ENCODE data around the gene NAT9. TPM values are rescaled to one million over a fixed set of nuclear protein-coding genes. Genes with fewer than 3 reads are reported as not detected.

NAT9 gene
- total RNA-seq, 1 experiment from 2014 or later = 64.8 TPM

DNA sequence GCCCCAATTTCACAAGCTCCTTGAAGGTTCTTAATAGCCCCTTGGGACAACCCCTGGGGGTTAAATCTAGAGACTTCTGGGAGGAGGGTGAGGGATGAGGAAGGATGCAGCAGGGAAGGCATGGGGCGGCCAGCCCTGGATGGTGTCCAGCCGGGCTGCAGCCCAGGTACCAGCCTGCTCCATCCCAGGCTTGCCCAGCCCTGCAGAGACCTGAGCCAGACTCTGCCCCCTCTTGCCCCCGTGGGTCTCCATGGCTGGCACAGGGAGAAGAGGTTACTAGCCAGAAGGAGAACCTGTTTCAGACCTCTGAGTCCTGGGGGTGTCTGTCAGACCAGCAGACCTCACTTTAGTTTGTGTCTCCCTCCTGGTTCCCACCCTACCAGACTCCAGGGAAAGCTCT is 19.3 kb downstream of the NAT9 start:
- POLR2A ChIA-PET = interaction anchor here (0.9 to 4.3 kb wide), 4 partner anchors 11 to 116 kb away, joined by 3 to 18 read pairs (median 5); partner anchors contain the start of gene NAT9
- no peak overlapping the region for H3K27ac Mint-ChIP-seq (ENCODE audit: low read depth, unreplicated experiment)

DNA sequence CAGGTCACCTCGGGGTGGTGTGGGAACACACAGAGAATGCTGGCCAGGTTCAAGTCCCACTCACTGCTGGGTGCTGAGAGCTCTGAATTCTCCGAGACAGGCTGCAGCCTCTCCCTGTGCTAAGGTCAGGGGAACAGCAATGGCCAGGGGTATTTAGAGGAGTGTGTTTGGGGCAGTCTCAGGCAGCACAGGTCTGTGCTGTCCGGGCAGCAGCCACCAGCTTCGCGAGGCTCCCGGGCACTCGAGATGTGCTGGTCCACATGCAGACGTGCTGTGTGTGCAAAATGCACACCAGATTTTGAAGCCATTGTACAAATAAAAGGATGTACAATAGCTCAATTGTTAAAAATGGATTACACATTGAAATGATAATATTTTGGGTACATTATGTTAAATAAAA is 20.6 kb downstream of the NAT9 start:
- H3K4me3 Mint-ChIP-seq (ENCODE audit: unreplicated experiment) = no peak overlapping the region
- DNase-seq (ENCODE audit: unreplicated experiment) = no peak
- BruUV-seq (replicated peaks) = no TSS peak
- TF ChIP-seq, protein P1, sequence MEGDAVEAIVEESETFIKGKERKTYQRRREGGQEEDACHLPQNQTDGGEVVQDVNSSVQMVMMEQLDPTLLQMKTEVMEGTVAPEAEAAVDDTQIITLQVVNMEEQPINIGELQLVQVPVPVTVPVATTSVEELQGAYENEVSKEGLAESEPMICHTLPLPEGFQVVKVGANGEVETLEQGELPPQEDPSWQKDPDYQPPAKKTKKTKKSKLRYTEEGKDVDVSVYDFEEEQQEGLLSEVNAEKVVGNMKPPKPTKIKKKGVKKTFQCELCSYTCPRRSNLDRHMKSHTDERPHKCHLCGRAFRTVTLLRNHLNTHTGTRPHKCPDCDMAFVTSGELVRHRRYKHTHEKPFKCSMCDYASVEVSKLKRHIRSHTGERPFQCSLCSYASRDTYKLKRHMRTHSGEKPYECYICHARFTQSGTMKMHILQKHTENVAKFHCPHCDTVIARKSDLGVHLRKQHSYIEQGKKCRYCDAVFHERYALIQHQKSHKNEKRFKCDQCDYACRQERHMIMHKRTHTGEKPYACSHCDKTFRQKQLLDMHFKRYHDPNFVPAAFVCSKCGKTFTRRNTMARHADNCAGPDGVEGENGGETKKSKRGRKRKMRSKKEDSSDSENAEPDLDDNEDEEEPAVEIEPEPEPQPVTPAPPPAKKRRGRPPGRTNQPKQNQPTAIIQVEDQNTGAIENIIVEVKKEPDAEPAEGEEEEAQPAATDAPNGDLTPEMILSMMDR (IDR thresholded peaks at IDR 0.05; ENCODE audit: unreplicated experiment) = no peak
- H3K27me3 Mint-ChIP-seq (ENCODE audit: insufficient read depth, unreplicated experiment) = no peaks in the 10 kb centered on the region
- H3K36me3 Mint-ChIP-seq (ENCODE audit: insufficient read depth, unreplicated experiment) = no peaks in the 10 kb centered on the region
- peaks cover 43% of the 10 kb centered on the region for H3K4me1 Mint-ChIP-seq (ENCODE audit: insufficient read depth, unreplicated experiment)
- H3K27ac Mint-ChIP-seq (ENCODE audit: low read depth, unreplicated experiment) = no peak overlapping the region
- intact Hi-C loops (cut with micrococcal nuclease) = no loop called here
- ChIA-PET POLR2A (interaction anchor here (0.6 kb wide), 1 partner anchor 158 kb away, joined by 3 read pairs; no protein-coding TSS in a partner anchor), CTCF (interaction anchor here (0.6 to 7.8 kb wide), 5 partner anchors 9 to 374 kb away, joined by 3 to 60 read pairs (median 3); no protein-coding TSS in a partner anchor)
- no peaks in the 10 kb centered on the region for H3K9me3 Mint-ChIP-seq (ENCODE audit: unreplicated experiment)

More for the DNA sequence above, 19.3 kb downstream of the NAT9 start:
- TF ChIP-seq, protein P1 (IDR thresholded peaks at IDR 0.05; ENCODE audit: unreplicated experiment) = no peak
- peaks cover 34% of the 10 kb centered on the region for H3K4me1 Mint-ChIP-seq (ENCODE audit: insufficient read depth, unreplicated experiment)
- no TSS peak for BruUV-seq (replicated peaks)
- no peaks in the 10 kb centered on the region for H3K36me3 Mint-ChIP-seq (ENCODE audit: insufficient read depth, unreplicated experiment)
- no peaks in the 10 kb centered on the region for H3K9me3 Mint-ChIP-seq (ENCODE audit: unreplicated experiment)
- H3K27me3 Mint-ChIP-seq (ENCODE audit: insufficient read depth, unreplicated experiment) = no peaks in the 10 kb centered on the region
- CTCF ChIA-PET = interaction anchor here (4.9 to 7.8 kb wide), 2 partner anchors 12 to 14 kb away, joined by 34 to 60 read pairs; no protein-coding TSS in a partner anchor
- intact Hi-C loops (cut with micrococcal nuclease) = no loop called here
- no peak overlapping the region for H3K4me3 Mint-ChIP-seq (ENCODE audit: unreplicated experiment)
- no peak for DNase-seq (ENCODE audit: unreplicated experiment)

DNA sequence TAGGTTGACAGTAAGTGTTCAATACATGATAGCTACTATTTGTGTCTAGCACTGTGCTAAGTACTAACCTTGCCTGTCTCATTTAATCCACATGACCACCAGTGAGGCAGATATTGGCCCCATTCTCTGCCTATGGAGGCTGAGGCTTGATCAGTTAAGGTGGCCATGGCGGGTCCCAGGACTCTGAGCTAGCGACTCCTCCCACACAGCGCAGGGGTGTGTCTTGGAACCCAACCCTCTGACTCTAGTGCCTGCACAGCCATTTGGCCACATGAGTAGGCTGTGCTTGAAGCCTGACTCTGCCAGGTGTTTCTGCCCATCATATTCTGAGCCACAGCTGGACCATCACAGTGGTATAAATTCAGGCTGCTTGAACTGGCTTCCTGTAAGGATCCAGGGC is 21.3 kb downstream of the NAT9 start:
- CTCF ChIA-PET = interaction anchor here (0.6 to 7.8 kb wide), 4 partner anchors 10 to 456 kb away, joined by 3 to 60 read pairs (median 18); no protein-coding TSS in a partner anchor
- BruUV-seq (replicated peaks) = no TSS peak
- intact Hi-C loops (cut with micrococcal nuclease) = no loop called here
- no peaks in the 10 kb centered on the region for H3K27me3 Mint-ChIP-seq (ENCODE audit: insufficient read depth, unreplicated experiment)
- no peak for DNase-seq (ENCODE audit: unreplicated experiment)
- no peaks in the 10 kb centered on the region for H3K36me3 Mint-ChIP-seq (ENCODE audit: insufficient read depth, unreplicated experiment)
- POLR2A ChIA-PET = interaction anchor here (0.6 kb wide), 1 partner anchor 159 kb away, joined by 3 read pairs; no protein-coding TSS in a partner anchor
- no peak overlapping the region for H3K4me3 Mint-ChIP-seq (ENCODE audit: unreplicated experiment)
- peaks cover 50% of the 10 kb centered on the region for H3K4me1 Mint-ChIP-seq (ENCODE audit: insufficient read depth, unreplicated experiment)
- TF ChIP-seq, protein P1 (IDR thresholded peaks at IDR 0.05; ENCODE audit: unreplicated experiment) = no peak
- H3K9me3 Mint-ChIP-seq (ENCODE audit: unreplicated experiment) = no peaks in the 10 kb centered on the region
- H3K27ac Mint-ChIP-seq (ENCODE audit: low read depth, unreplicated experiment) = no peak overlapping the region

DNA sequence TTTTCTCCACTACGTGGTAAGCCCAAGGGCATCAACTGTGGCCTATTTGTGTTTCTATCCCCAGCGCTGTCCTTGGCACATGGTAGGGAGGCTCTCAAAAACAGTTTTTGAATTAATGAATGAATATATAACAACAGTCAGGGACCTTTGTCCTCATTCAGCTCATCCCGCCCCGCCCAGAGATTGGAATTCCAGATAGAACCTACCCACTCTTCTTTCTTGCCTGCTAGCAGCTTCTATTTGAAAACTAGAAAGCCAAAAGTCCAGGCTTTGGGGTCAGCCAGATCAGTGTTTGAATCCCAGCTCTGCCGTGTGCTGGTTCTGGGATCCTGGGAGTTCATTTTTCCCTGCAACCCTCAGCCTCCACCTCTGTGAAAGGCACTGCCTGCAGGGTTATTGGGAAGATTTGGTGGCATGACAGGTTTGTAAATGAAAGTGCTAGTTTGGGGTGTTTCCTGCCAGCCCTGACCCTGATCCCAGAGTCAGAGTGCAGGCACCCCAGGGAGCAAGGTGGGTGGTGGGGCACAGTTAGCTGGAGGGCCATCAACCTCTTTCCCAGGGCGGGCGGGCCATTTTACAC is 23.2 kb downstream of the NAT9 start:
- TF ChIP-seq, protein P1 (IDR thresholded peaks at IDR 0.05; ENCODE audit: unreplicated experiment) = no peak
- intact Hi-C loops (cut with micrococcal nuclease) = no loop called here
- H3K9me3 Mint-ChIP-seq (ENCODE audit: unreplicated experiment) = no peaks in the 10 kb centered on the region
- ChIA-PET CTCF (interaction anchor here (1.3 to 1.6 kb wide), 2 partner anchors 18 to 96 kb away, joined by 3 to 9 read pairs; no protein-coding TSS in a partner anchor), POLR2A (interaction anchor here (0.6 to 2.0 kb wide), 3 partner anchors 16 to 453 kb away, joined by 3 to 6 read pairs (median 4); partner anchors contain the start of gene FDXR)
- BruUV-seq (replicated peaks) = no TSS peak
- H3K36me3 Mint-ChIP-seq (ENCODE audit: insufficient read depth, unreplicated experiment) = no peaks in the 10 kb centered on the region
- no peak for DNase-seq (ENCODE audit: unreplicated experiment)
- no peak overlapping the region for H3K27ac Mint-ChIP-seq (ENCODE audit: low read depth, unreplicated experiment)
- H3K4me1 Mint-ChIP-seq (ENCODE audit: insufficient read depth, unreplicated experiment) = peaks cover 41% of the 10 kb centered on the region
- H3K4me3 Mint-ChIP-seq (ENCODE audit: unreplicated experiment) = no peak overlapping the region
- no peaks in the 10 kb centered on the region for H3K27me3 Mint-ChIP-seq (ENCODE audit: insufficient read depth, unreplicated experiment)
